AG09309 (cell line): ENCODE data around the gene RSAD2.

Source experiments
- DNase-seq: peaks from one replicate; pipeline ENCODE4 v3.0.0-alpha.2; 2010; ENCODE audit warnings: low read depth
- H3K4me3 ChIP-seq: 2 replicates; pipeline ENCODE4 v1.5.1; 2011; ENCODE audit warnings: mild to moderate bottlenecking, low read depth, low read length, moderate library complexity; ENCODE audit not compliant: control insufficient read depth
- TF ChIP-seq, protein P1 (sequence below): IDR thresholded peaks from 2 replicates; pipeline ENCODE4 v1.5.1; 2011; ENCODE audit warnings: mild to moderate bottlenecking, low read depth, low read length, inconsistent platforms; ENCODE audit not compliant: insufficient read depth, control insufficient read depth; ENCODE audit errors: missing control alignments

The RSAD2 gene

DNA sequence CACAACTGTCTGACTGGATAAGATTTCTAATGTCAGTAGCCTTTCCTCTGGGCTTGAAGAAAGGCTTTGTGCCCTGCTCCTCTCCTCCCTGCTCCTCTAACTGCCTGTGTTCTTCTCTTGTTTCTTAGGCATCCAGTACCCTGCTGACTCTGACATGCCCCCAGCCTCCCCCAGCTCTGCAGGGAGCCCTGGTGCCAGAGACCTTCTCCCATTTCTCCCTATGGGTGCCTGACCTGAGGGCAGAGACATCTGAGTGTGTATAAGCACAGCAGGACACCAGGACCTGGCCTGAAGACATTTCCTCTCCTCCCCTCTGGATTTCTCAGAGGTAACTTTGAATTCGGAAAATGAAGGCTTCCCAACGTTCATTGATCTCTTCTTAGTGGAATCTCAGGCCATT lies 63.2 kb downstream of the RSAD2 start:
- no peak for DNase-seq
- TF ChIP-seq, protein P1, sequence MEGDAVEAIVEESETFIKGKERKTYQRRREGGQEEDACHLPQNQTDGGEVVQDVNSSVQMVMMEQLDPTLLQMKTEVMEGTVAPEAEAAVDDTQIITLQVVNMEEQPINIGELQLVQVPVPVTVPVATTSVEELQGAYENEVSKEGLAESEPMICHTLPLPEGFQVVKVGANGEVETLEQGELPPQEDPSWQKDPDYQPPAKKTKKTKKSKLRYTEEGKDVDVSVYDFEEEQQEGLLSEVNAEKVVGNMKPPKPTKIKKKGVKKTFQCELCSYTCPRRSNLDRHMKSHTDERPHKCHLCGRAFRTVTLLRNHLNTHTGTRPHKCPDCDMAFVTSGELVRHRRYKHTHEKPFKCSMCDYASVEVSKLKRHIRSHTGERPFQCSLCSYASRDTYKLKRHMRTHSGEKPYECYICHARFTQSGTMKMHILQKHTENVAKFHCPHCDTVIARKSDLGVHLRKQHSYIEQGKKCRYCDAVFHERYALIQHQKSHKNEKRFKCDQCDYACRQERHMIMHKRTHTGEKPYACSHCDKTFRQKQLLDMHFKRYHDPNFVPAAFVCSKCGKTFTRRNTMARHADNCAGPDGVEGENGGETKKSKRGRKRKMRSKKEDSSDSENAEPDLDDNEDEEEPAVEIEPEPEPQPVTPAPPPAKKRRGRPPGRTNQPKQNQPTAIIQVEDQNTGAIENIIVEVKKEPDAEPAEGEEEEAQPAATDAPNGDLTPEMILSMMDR = no peak

DNA sequence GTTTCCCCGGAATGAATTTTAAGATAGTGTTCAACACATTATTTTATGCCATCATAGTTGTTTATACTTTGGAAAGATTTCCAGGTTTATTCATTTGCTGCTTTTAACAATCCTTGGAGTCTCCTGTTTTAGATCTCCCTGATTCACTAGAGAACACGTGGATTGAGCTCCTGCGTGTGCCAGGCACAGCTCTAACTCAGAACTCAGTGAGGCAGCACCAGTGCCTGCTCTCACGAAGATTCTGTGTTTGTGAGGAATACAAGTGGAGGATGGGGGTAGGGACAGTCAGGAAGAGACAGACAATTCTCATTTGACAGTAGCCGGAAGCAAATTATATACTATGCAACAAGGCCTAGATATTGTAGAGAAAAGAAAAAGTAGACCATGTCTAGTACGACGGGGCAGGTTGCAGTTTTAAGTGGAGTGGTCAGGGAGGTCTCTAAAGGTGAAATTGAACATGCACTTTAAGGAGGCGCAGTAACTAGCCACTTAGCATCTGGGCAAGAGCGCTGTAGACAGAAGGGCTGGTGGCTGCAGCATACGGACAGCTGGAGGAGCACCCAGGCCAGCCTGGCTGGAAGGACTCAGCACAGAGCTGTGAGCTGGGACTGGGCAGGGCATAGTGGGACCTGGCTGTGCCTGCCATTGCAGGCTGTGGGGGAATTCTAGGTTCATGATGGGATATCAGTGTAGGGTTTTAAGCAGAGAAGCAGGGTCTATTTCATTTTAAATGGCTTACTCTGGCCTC lies 63.9 kb downstream of the RSAD2 start:
- TF ChIP-seq, protein P1 = no peak
- DNase-seq = no peak
- H3K4me3 ChIP-seq = no peak overlapping the region

More for the DNA sequence above, 63.2 kb downstream of the RSAD2 start:
- no peak overlapping the region for H3K4me3 ChIP-seq

DNA sequence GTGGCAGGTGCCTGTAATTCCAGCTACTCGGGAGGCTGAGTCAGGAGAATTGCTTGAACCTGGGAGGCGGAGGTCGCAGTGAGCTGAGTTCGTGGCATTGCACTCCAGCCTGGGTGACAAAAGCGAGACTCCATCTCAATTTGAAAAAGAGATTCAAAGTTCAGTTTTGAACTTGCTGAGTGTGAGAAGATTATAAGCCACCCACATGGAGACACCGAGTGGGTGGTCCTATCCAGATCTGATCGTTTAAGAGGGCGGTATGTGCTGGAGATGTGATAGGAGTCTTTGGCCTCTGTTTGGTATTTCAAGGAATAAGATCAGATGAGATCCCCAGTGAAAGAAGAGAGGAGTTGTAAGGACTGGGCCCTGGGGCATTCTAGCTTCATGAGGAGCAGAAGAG lies 65.3 kb downstream of the RSAD2 start:
- DNase-seq = no peak
- TF ChIP-seq, protein P1 = no peak
- H3K4me3 ChIP-seq = no peak overlapping the region

- DNase-seq = no peak
- H3K4me3 ChIP-seq = no peak overlapping the region
- TF ChIP-seq, protein P1 = no peak
These were observed 65.9 kb downstream of the RSAD2 start for GRCh38 chr2:6943523-6943922.

DNA sequence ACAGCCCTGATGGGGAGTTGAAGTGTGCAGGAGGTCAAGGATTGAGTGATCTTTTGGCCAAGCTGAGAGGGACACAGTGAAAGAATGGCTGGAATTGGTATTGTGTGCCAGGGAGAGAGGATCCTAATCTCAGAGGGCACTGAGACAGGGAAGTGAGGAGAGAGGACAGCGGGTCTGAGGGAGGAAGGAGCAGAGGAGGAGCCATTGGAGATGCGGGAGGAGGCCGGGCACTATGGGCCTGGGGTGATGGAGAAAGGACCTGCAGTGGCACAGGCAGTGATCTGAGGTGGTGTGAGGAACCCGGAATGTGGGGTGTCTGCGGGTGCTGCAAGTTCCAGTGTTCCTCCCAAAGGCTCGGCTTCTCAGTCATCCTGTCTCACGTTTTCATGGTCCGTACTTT lies 66.4 kb downstream of the RSAD2 start:
- no peak for DNase-seq
- no peak overlapping the region for H3K4me3 ChIP-seq
- TF ChIP-seq, protein P1 = no peak

- TF ChIP-seq, protein P1 = no peak
- H3K4me3 ChIP-seq = no peak overlapping the region
- DNase-seq = no peak
These were observed 67.0 kb downstream of the RSAD2 start for GRCh38 chr2:6944555-6944954.

GRCh38 chr2:6945087-6945813 lies 67.7 kb downstream of the RSAD2 start:
- no peak for DNase-seq
- TF ChIP-seq, protein P1 = no peak
- no peak overlapping the region for H3K4me3 ChIP-seq
